Endodermal cell (in vitro differentiated cells): ENCODE results near the gene LIPC. TPM values are rescaled to one million over a fixed set of nuclear protein-coding genes. Genes with fewer than 3 reads are reported as not detected.

Source experiments
- DNase-seq: peaks from one replicate; pipeline ENCODE4 v3.0.0-alpha.2; 2017
- H3K27ac ChIP-seq: 2 replicates; pipeline ENCODE4 v1.5.1; 2013; ENCODE audit warnings: mild to moderate bottlenecking, low read depth, low read length, moderate library complexity
- H3K27me3 ChIP-seq: 2 replicates; pipeline ENCODE4 v1.6.1; 2013; ENCODE audit warnings: mild to moderate bottlenecking, low read length, moderate library complexity; ENCODE audit not compliant: insufficient read depth, control insufficient read depth, poor library complexity, severe bottlenecking
- H3K36me3 ChIP-seq: 2 replicates; pipeline ENCODE4 v1.7.0; 2013; ENCODE audit warnings: mild to moderate bottlenecking, low read length, moderate library complexity; ENCODE audit not compliant: control insufficient read depth, insufficient read depth
- H3K4me1 ChIP-seq: one replicate; pipeline ENCODE4 v1.7.0; 2013; ENCODE audit warnings: low read length; ENCODE audit not compliant: control insufficient read depth, insufficient read depth
- H3K4me3 ChIP-seq: 2 replicates; pipeline ENCODE4 v1.5.1; 2013; ENCODE audit warnings: mild to moderate bottlenecking, low read length, moderate library complexity
- H3K9ac ChIP-seq: 2 replicates; pipeline ENCODE4 v1.6.1; 2013; ENCODE audit warnings: mild to moderate bottlenecking, low read length, moderate library complexity; ENCODE audit not compliant: poor library complexity, severe bottlenecking; ENCODE audit errors: extremely low read depth
- H3K9me3 ChIP-seq: 2 replicates; pipeline ENCODE4 v1.6.1; 2013; ENCODE audit warnings: mild to moderate bottlenecking, low read length, moderate library complexity; ENCODE audit not compliant: control insufficient read depth
- H3K27ac Mint-ChIP-seq: 2 replicates; pipeline ENCODE4 v1.8.0; 2020; ENCODE audit warnings: mixed read lengths
- H3K27me3 Mint-ChIP-seq: 2 replicates; pipeline ENCODE4 v1.8.0; 2021; ENCODE audit warnings: mild to moderate bottlenecking, mixed read lengths; ENCODE audit not compliant: insufficient read depth
- H3K36me3 Mint-ChIP-seq: 2 replicates; pipeline ENCODE4 v1.8.0; 2020; ENCODE audit warnings: low read depth, mixed read lengths
- H3K4me1 Mint-ChIP-seq: 2 replicates; pipeline ENCODE4 v1.8.0; 2020; ENCODE audit warnings: mixed read lengths
- H3K4me3 Mint-ChIP-seq: 2 replicates; pipeline ENCODE4 v1.8.0; 2020; ENCODE audit warnings: mild to moderate bottlenecking, moderate library complexity, mixed read lengths
- H3K9me3 Mint-ChIP-seq: 2 replicates; pipeline ENCODE4 v1.8.0; 2020; ENCODE audit warnings: mild to moderate bottlenecking, mixed read lengths
- WGBS, 2 experiments: methylation state at CpG; one replicate each; pipeline versions ENCODE4 v1.1.5 to v1.1.7; 2013; ENCODE audit warnings: missing lambda C conversion rate in 2 of 2, mixed read lengths in 1 of 2; ENCODE audit not compliant: insufficient coverage in 1 of 2, insufficient read length in 1 of 2; 5-methylcytosine and 5-hydroxymethylcytosine counted together
- total RNA-seq, 2 donors: library from RNA; stranded (reverse); fragmentation: NEBNext Ultra II Directional in 1 of 2; extraction: Animal tissue kit (Norgen Biotek cat#: 25700) in 1 of 2; gene quantifications; 2 replicates in 1 of 2; 3 replicates in 1 of 2; pipeline ENCODE4 v1.2.1, GENCODE V29; 2021
- TF ChIP-seq, protein P1 (sequence below): fragments of 200-600 bp; sonication (generic); conservative IDR thresholded peaks from 2 replicates; pipeline ENCODE4 v1.5.0; 2021; ENCODE audit warnings: antibody characterized with exemption, mild to moderate bottlenecking

Gene LIPC
- total RNA-seq, 2 donors from 2014 or later, result not detected

GRCh38 chr15:58479941-58480340 is 48.1 kb downstream of the LIPC start:
- 82 to 96% methylated on average over 3 of the region's 3 CpGs for WGBS, 2 experiments
- no peak overlapping the region for H3K9ac ChIP-seq
- H3K9me3 Mint-ChIP-seq, result no peaks in the 10 kb centered on the region
- no peak for DNase-seq
- H3K27ac Mint-ChIP-seq, result no peak overlapping the region
- H3K36me3 Mint-ChIP-seq, result no peaks in the 10 kb centered on the region
- H3K27ac ChIP-seq, result no peak overlapping the region
- H3K36me3 ChIP-seq, result no peaks in the 10 kb centered on the region
- TF ChIP-seq, protein P1, sequence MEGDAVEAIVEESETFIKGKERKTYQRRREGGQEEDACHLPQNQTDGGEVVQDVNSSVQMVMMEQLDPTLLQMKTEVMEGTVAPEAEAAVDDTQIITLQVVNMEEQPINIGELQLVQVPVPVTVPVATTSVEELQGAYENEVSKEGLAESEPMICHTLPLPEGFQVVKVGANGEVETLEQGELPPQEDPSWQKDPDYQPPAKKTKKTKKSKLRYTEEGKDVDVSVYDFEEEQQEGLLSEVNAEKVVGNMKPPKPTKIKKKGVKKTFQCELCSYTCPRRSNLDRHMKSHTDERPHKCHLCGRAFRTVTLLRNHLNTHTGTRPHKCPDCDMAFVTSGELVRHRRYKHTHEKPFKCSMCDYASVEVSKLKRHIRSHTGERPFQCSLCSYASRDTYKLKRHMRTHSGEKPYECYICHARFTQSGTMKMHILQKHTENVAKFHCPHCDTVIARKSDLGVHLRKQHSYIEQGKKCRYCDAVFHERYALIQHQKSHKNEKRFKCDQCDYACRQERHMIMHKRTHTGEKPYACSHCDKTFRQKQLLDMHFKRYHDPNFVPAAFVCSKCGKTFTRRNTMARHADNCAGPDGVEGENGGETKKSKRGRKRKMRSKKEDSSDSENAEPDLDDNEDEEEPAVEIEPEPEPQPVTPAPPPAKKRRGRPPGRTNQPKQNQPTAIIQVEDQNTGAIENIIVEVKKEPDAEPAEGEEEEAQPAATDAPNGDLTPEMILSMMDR, result no peak
- H3K27me3 Mint-ChIP-seq, result peaks cover 2% of the 10 kb centered on the region
- peaks cover 3% of the 10 kb centered on the region for H3K4me1 ChIP-seq
- no peak overlapping the region for H3K4me3 Mint-ChIP-seq
- no peaks in the 10 kb centered on the region for H3K9me3 ChIP-seq
- no peaks in the 10 kb centered on the region for H3K27me3 ChIP-seq
- peaks cover 1% of the 10 kb centered on the region for H3K4me1 Mint-ChIP-seq
- H3K4me3 ChIP-seq, result no peak overlapping the region

- H3K27me3 Mint-ChIP-seq, result no peaks in the 10 kb centered on the region
- H3K9me3 Mint-ChIP-seq, result peaks cover 4% of the 10 kb centered on the region
- H3K9ac ChIP-seq, result no peak overlapping the region
- no peak overlapping the region for H3K27ac Mint-ChIP-seq
- H3K4me3 Mint-ChIP-seq, result no peak overlapping the region
- DNase-seq, result no peak
- WGBS, 2 experiments, result 86 to 91% methylated on average over 1 to 3 of the region's 3 CpGs
- H3K4me3 ChIP-seq, result no peak overlapping the region
- no peak overlapping the region for H3K27ac ChIP-seq
- peaks cover 4% of the 10 kb centered on the region for H3K9me3 ChIP-seq
- no peaks in the 10 kb centered on the region for H3K4me1 Mint-ChIP-seq
- H3K27me3 ChIP-seq, result no peaks in the 10 kb centered on the region
- H3K36me3 ChIP-seq, result no peaks in the 10 kb centered on the region
- TF ChIP-seq, protein P1, result no peak
- no peaks in the 10 kb centered on the region for H3K36me3 Mint-ChIP-seq
- no peaks in the 10 kb centered on the region for H3K4me1 ChIP-seq
Observed at GRCh38 chr15:58483376-58483775, 51.6 kb downstream of the LIPC start.

- Mint-ChIP-seq H3K36me3 (no peaks in the 10 kb centered on the region), H3K4me3 (no peak overlapping the region), H3K27ac (no peak overlapping the region), H3K27me3 (no peaks in the 10 kb centered on the region), H3K9me3 (peaks cover 16% of the 10 kb centered on the region), H3K4me1 (no peaks in the 10 kb centered on the region)
- TF ChIP-seq, protein P1, result no peak
- H3K27ac ChIP-seq, result no peak overlapping the region
- no peaks in the 10 kb centered on the region for H3K36me3 ChIP-seq
- DNase-seq, result no peak
- 93 to 96% methylated on average over 11 to 13 of the region's 13 CpGs for WGBS, 2 experiments
- no peaks in the 10 kb centered on the region for H3K27me3 ChIP-seq
- no peak overlapping the region for H3K4me3 ChIP-seq
- peaks cover 21% of the 10 kb centered on the region for H3K9me3 ChIP-seq
- H3K9ac ChIP-seq, result no peak overlapping the region
- no peaks in the 10 kb centered on the region for H3K4me1 ChIP-seq
Observed at GRCh38 chr15:58484791-58485600, 53.2 kb downstream of the LIPC start.
